Activated CD4-positive, alpha-beta T cell treated with anti-CD3 and anti-CD28 coated beads, Interleukin-10, Interleukin-2, amounts not matched to agents 100 ng/mL and 50 ng/mL, durations not matched to agents 16 hours and 8 hours (primary cell): ENCODE data around the gene ASPRV1.
"Not testable (repeated sequence)": the region's sequence is repeated elsewhere in the genome, so short reads cannot be mapped to it uniquely, and the experiment has no call there.

ENCODE experiments used
- DNase-seq: peaks from one replicate; pipeline ENCODE4 v3.0.0-alpha.2; 2020

The ASPRV1 gene

GRCh38 chr2:69961496-69961895, at the start of gene ASPRV1:
TSS of gene ASPRV1 (minus strand) at chr2:69961631. CDS start at chr2:69961436, 195 bp downstream.
- DNase-seq, result no peak

GRCh38 chr2:70010576-70011111, 49.2 kb upstream of the ASPRV1 start:
- DNase-seq, result no peak

GRCh38 chr2:70009762-70010575, 48.5 kb upstream of the ASPRV1 start:
- no peak for DNase-seq

- DNase-seq, result no peak
These were observed 46.9 kb upstream of the ASPRV1 start for GRCh38 chr2:70008290-70008689.

- no peak for DNase-seq
These were observed 45.7 kb upstream of the ASPRV1 start for GRCh38 chr2:70007151-70007550.

- DNase-seq, result no peak
These were observed 45.0 kb upstream of the ASPRV1 start for GRCh38 chr2:70006447-70006784.

- no peak for DNase-seq
These were observed 44.5 kb upstream of the ASPRV1 start for GRCh38 chr2:70005752-70006446.

- no peak for DNase-seq
These were observed 43.8 kb upstream of the ASPRV1 start for GRCh38 chr2:70005216-70005615.

GRCh38 chr2:70003093-70003830, 41.8 kb upstream of the ASPRV1 start:
- no peak for DNase-seq

GRCh38 chr2:70002241-70002899, 40.9 kb upstream of the ASPRV1 start:
- DNase-seq, result no peak

GRCh38 chr2:70000529-70000928, 39.1 kb upstream of the ASPRV1 start:
- not testable (repeated sequence) for DNase-seq

- no peak for DNase-seq
These were observed 37.3 kb upstream of the ASPRV1 start for GRCh38 chr2:69998761-69999160.

- DNase-seq, result peak; percentile 38
These were observed 35.8 kb upstream of the ASPRV1 start for GRCh38 chr2:69997015-69997830.

GRCh38 chr2:69995511-69995910, 34.1 kb upstream of the ASPRV1 start:
- no peak for DNase-seq

- no peak for DNase-seq
These were observed 32.7 kb upstream of the ASPRV1 start for GRCh38 chr2:69994166-69994565.

- no peak for DNase-seq
These were observed 32.3 kb upstream of the ASPRV1 start for GRCh38 chr2:69993708-69994107.

- no peak for DNase-seq
These were observed 31.7 kb upstream of the ASPRV1 start for GRCh38 chr2:69993048-69993565.

GRCh38 chr2:69992310-69993047, 31.0 kb upstream of the ASPRV1 start:
- no peak for DNase-seq

- DNase-seq, result no peak
These were observed 28.1 kb upstream of the ASPRV1 start for GRCh38 chr2:69989441-69990105.

- DNase-seq, result no peak
These were observed 27.6 kb upstream of the ASPRV1 start for GRCh38 chr2:69989009-69989408.
